ENCODE measurements around the gene SELENON.

Gene SELENON

GRCh38 chr1:25808481-25809244 is 8.7 kb downstream of the SELENON start:
- peak overlapping the region; percentile 45; the same call in 1 of the 2 replicates for H3K9ac ChIP-seq
- H4K20me1 ChIP-seq, result peaks cover 32% of the 10 kb centered on the region
- TF ChIP-seq Cebpa-rat (IDR thresholded peaks at IDR 0.05), result no peak
- H3K27me3 ChIP-seq, result no peaks in the 10 kb centered on the region
- H3K9me3 ChIP-seq, result no peaks in the 10 kb centered on the region
- peak overlapping the region; percentile 72 for H3K27ac ChIP-seq
- peaks cover 74% of the 10 kb centered on the region for H3K4me1 ChIP-seq
- H3K4me3 ChIP-seq, result peak overlapping the region; percentile 40; the same call in 1 of the 2 replicates
- H3K4me2 ChIP-seq, result peak overlapping the region; percentile 89
- H3K36me3 ChIP-seq, result peaks cover 40% of the 10 kb centered on the region

GRCh38 chr1:25809283-25809926 is 9.4 kb downstream of the SELENON start:
- H3K9ac ChIP-seq, result peak overlapping the region; percentile 45

GRCh38 chr1:25809929-25810328 is 9.9 kb downstream of the SELENON start:
- no peak for TF ChIP-seq Cebpa-rat (IDR thresholded peaks at IDR 0.05)
- Histone ChIP-seq H3K9ac (peak overlapping the region; percentile 45), H3K36me3 (peaks cover 53% of the 10 kb centered on the region), H3K4me3 (peak overlapping the region; percentile 40; the same call in 1 of the 2 replicates), H3K4me2 (peak overlapping the region; percentile 89), H3K27me3 (no peaks in the 10 kb centered on the region), H3K9me3 (no peaks in the 10 kb centered on the region), H3K27ac (peak overlapping the region; percentile 72), H3K4me1 (peaks cover 73% of the 10 kb centered on the region), H4K20me1 (peaks cover 25% of the 10 kb centered on the region)

More at GRCh38 chr1:25809283-25809926, 9.4 kb downstream of the SELENON start:
- TF ChIP-seq Cebpa-rat (IDR thresholded peaks at IDR 0.05), result no peak
- H3K36me3 ChIP-seq, result peaks cover 48% of the 10 kb centered on the region
- peak overlapping the region; percentile 72 for H3K27ac ChIP-seq
- peaks cover 27% of the 10 kb centered on the region for H4K20me1 ChIP-seq
- H3K9me3 ChIP-seq, result no peaks in the 10 kb centered on the region
- peak overlapping the region; percentile 40 for H3K4me3 ChIP-seq
- H3K4me1 ChIP-seq, result peaks cover 74% of the 10 kb centered on the region
- peak overlapping the region; percentile 89 for H3K4me2 ChIP-seq
- no peaks in the 10 kb centered on the region for H3K27me3 ChIP-seq

- Histone ChIP-seq H3K4me2 (peak overlapping the region; percentile 89), H3K9ac (peak overlapping the region; percentile 45; the same call in 1 of the 2 replicates), H3K4me3 (peak overlapping the region; percentile 40; the same call in 1 of the 2 replicates), H4K20me1 (peaks cover 18% of the 10 kb centered on the region), H3K27ac (peak overlapping the region; percentile 72), H3K27me3 (no peaks in the 10 kb centered on the region), H3K4me1 (peaks cover 66% of the 10 kb centered on the region), H3K36me3 (peaks cover 60% of the 10 kb centered on the region), H3K9me3 (no peaks in the 10 kb centered on the region)
- no peak for TF ChIP-seq Cebpa-rat (IDR thresholded peaks at IDR 0.05)
Observed at GRCh38 chr1:25810341-25811299, 10.6 kb downstream of the SELENON start.

- Histone ChIP-seq H3K9ac (no peak overlapping the region), H4K20me1 (peaks cover 12% of the 10 kb centered on the region), H3K4me3 (no peak overlapping the region), H3K36me3 (peaks cover 63% of the 10 kb centered on the region), H3K4me1 (peaks cover 57% of the 10 kb centered on the region), H3K9me3 (no peaks in the 10 kb centered on the region), H3K4me2 (no peak overlapping the region), H3K27me3 (no peaks in the 10 kb centered on the region), H3K27ac (peak overlapping the region; percentile 2; the same call in 1 of the 2 replicates)
- no peak for TF ChIP-seq Cebpa-rat (IDR thresholded peaks at IDR 0.05)
Observed at GRCh38 chr1:25811384-25812082, 11.5 kb downstream of the SELENON start.

GRCh38 chr1:25813071-25813733 is 13.2 kb downstream of the SELENON start:
- Histone ChIP-seq H3K9me3 (no peaks in the 10 kb centered on the region), H3K27ac (no peak overlapping the region), H3K4me1 (peaks cover 50% of the 10 kb centered on the region), H3K9ac (no peak overlapping the region), H3K4me3 (no peak overlapping the region), H3K27me3 (no peaks in the 10 kb centered on the region), H3K4me2 (no peak overlapping the region), H3K36me3 (peaks cover 57% of the 10 kb centered on the region), H4K20me1 (peaks cover 12% of the 10 kb centered on the region)
- no peak for TF ChIP-seq Cebpa-rat (IDR thresholded peaks at IDR 0.05)

GRCh38 chr1:25813734-25814471 is 13.9 kb downstream of the SELENON start:
- H4K20me1 ChIP-seq, result peaks cover 12% of the 10 kb centered on the region
- H3K27me3 ChIP-seq, result no peaks in the 10 kb centered on the region
- TF ChIP-seq Cebpa-rat (IDR thresholded peaks at IDR 0.05), result no peak
- no peaks in the 10 kb centered on the region for H3K9me3 ChIP-seq
- H3K27ac ChIP-seq, result 0 out of 2 replicates have a peak overlapping the region, but pooled peaks have one; percentile 6
- H3K4me3 ChIP-seq, result no peak overlapping the region
- no peak overlapping the region for H3K4me2 ChIP-seq
- H3K36me3 ChIP-seq, result peaks cover 57% of the 10 kb centered on the region
- 0 out of 2 replicates have a peak overlapping the region, but pooled peaks have one; percentile 34 for H3K9ac ChIP-seq
- H3K4me1 ChIP-seq, result peaks cover 50% of the 10 kb centered on the region
